H9 (cell line): ENCODE measurements around the gene ANKS1B. TPM values are rescaled to one million over a fixed set of nuclear protein-coding genes. Genes with fewer than 3 reads are reported as not detected.
A peak's percentile ranks its signal among the peaks of the same experiment; 100 is the strongest.

Source experiments
- DNase-seq: peaks from one replicate; pipeline ENCODE4 v3.0.0-alpha.2; 2017
- H2AFZ ChIP-seq: one replicate; pipeline ENCODE4 v1.6.1; 2013; ENCODE audit warnings: mild to moderate bottlenecking, low read length, control low read depth, moderate library complexity
- H2AK5ac ChIP-seq: 2 replicates; pipeline ENCODE4 v1.6.1; 2013; ENCODE audit warnings: low read length, control low read depth, mixed read lengths; ENCODE audit not compliant: insufficient read length
- H2BK120ac ChIP-seq: one replicate; pipeline ENCODE4 v1.6.1; 2013; ENCODE audit warnings: low read depth, mild to moderate bottlenecking, low read length, control low read depth, inconsistent platforms; ENCODE audit not compliant: poor library complexity, severe bottlenecking
- H2BK12ac ChIP-seq: 2 replicates; pipeline ENCODE4 v1.6.1; 2013; ENCODE audit warnings: low read length, control low read depth, mixed read lengths, low read depth; ENCODE audit not compliant: insufficient read length
- H2BK15ac ChIP-seq: 2 replicates; pipeline ENCODE4 v1.6.1; 2013; ENCODE audit warnings: low read depth, low read length, control low read depth
- H2BK20ac ChIP-seq: one replicate; pipeline ENCODE4 v1.6.1; 2013; ENCODE audit warnings: low read depth, mild to moderate bottlenecking, low read length, control low read depth, inconsistent platforms; ENCODE audit not compliant: poor library complexity, severe bottlenecking
- H2BK5ac ChIP-seq: 2 replicates; pipeline ENCODE4 v1.6.1; 2013; ENCODE audit warnings: low read length, control low read depth, mixed read lengths; ENCODE audit not compliant: insufficient read length
- H3K14ac ChIP-seq: 2 replicates; pipeline ENCODE4 v1.6.1; 2013; ENCODE audit warnings: low read length, control low read depth; ENCODE audit not compliant: insufficient read depth
- H3K18ac ChIP-seq: 2 replicates; pipeline ENCODE4 v1.6.1; 2013; ENCODE audit warnings: low read depth, mild to moderate bottlenecking, mixed read lengths, low read length, control low read depth; ENCODE audit not compliant: insufficient read length
- H3K23ac ChIP-seq: 2 replicates; pipeline ENCODE4 v1.6.1; 2013; ENCODE audit warnings: low read length, control low read depth, mixed read lengths, low read depth; ENCODE audit not compliant: insufficient read length
- H3K23me2 ChIP-seq: 2 replicates; pipeline ENCODE4 v1.6.1; 2013; ENCODE audit warnings: low read depth, mild to moderate bottlenecking, mixed read lengths, low read length, control low read depth; ENCODE audit not compliant: insufficient read length, poor library complexity, severe bottlenecking
- H3K27ac ChIP-seq: 2 replicates; pipeline ENCODE4 v1.5.1; 2013; ENCODE audit warnings: low read length, control low read depth, mixed read lengths, low read depth; ENCODE audit not compliant: insufficient read length
- H3K27me3 ChIP-seq: 2 replicates; pipeline ENCODE4 v1.6.1; 2013; ENCODE audit warnings: low read length, control low read depth, inconsistent platforms; ENCODE audit not compliant: insufficient read depth
- H3K4ac ChIP-seq: 2 replicates; pipeline ENCODE4 v1.6.1; 2013; ENCODE audit warnings: low read depth, mild to moderate bottlenecking, control low read depth, inconsistent platforms, low read length, moderate library complexity
- H3K4me1 ChIP-seq: 2 replicates; pipeline ENCODE4 v1.6.1; 2013; ENCODE audit warnings: low read length, control low read depth, inconsistent platforms; ENCODE audit not compliant: insufficient read depth
- H3K4me2 ChIP-seq: 2 replicates; pipeline ENCODE4 v1.6.1; 2013; ENCODE audit warnings: low read length, control low read depth, mixed read lengths; ENCODE audit not compliant: insufficient read length, insufficient read depth
- H3K56ac ChIP-seq: 2 replicates; pipeline ENCODE4 v1.6.1; 2013; ENCODE audit warnings: low read depth, mild to moderate bottlenecking, mixed read lengths, low read length, control low read depth; ENCODE audit not compliant: insufficient read length
- H3K79me1 ChIP-seq: 2 replicates; pipeline ENCODE4 v1.6.1; 2013; ENCODE audit warnings: low read depth, mild to moderate bottlenecking, moderate library complexity, low read length, control low read depth, inconsistent platforms; ENCODE audit not compliant: insufficient read depth, poor library complexity, severe bottlenecking
- H3K79me2 ChIP-seq: 2 replicates; pipeline ENCODE4 v1.6.1; 2013; ENCODE audit warnings: low read length, control low read depth, inconsistent platforms; ENCODE audit not compliant: insufficient read depth
- H3K9ac ChIP-seq: 2 replicates; pipeline ENCODE4 v1.6.1; 2013; ENCODE audit warnings: low read length, control low read depth, mixed read lengths; ENCODE audit not compliant: insufficient read length; ENCODE audit errors: extremely low read depth
- H3K9me3 ChIP-seq: one replicate; pipeline ENCODE4 v1.6.1; 2013; ENCODE audit warnings: low read depth, low read length, inconsistent platforms; ENCODE audit not compliant: control insufficient read depth
- H3T11ph ChIP-seq: one replicate; pipeline ENCODE4 v1.6.1; 2013; ENCODE audit warnings: mild to moderate bottlenecking, low read length, control low read depth, inconsistent platforms
- H4K20me1 ChIP-seq: one replicate; pipeline ENCODE4 v1.6.1; 2013; ENCODE audit not compliant: control insufficient read depth, insufficient read length, insufficient read depth
- H4K5ac ChIP-seq: 2 replicates; pipeline ENCODE4 v1.6.1; 2013; ENCODE audit warnings: low read depth, mild to moderate bottlenecking, mixed read lengths, low read length, control low read depth; ENCODE audit not compliant: insufficient read length
- H4K8ac ChIP-seq: replicated peaks from 2 replicates; pipeline ENCODE4 v1.6.1; 2013; ENCODE audit warnings: low read length, control low read depth, mixed read lengths, low read depth; ENCODE audit not compliant: insufficient read length
- H4K91ac ChIP-seq: 2 replicates; pipeline ENCODE4 v1.6.1; 2013; ENCODE audit warnings: low read depth, mild to moderate bottlenecking, moderate library complexity, mixed read lengths, low read length, control low read depth; ENCODE audit not compliant: insufficient read length
- H3K27ac Mint-ChIP-seq, 3 experiments: 2 replicates in 2 of 3; 3 replicates in 1 of 3; pipeline ENCODE4 v1.8.0; 2020 to 2021; ENCODE audit warnings: mixed read lengths in 3 of 3, mild to moderate bottlenecking in 1 of 3, moderate library complexity in 1 of 3
- H3K27me3 Mint-ChIP-seq: 2 replicates; pipeline ENCODE4 v1.8.0; 2021; ENCODE audit warnings: low read depth, mild to moderate bottlenecking, moderate library complexity, mixed read lengths
- H3K36me3 Mint-ChIP-seq, 3 experiments: 2 replicates in 2 of 3; 3 replicates in 1 of 3; pipeline ENCODE4 v1.8.0; 2020 to 2021; ENCODE audit warnings: low read depth in 3 of 3, mixed read lengths in 3 of 3; ENCODE audit not compliant: insufficient read depth in 1 of 3
- H3K4me1 Mint-ChIP-seq, 2 experiments: 2 replicates each; pipeline ENCODE4 v1.8.0; 2020; ENCODE audit warnings: mixed read lengths in 2 of 2
- H3K4me3 Mint-ChIP-seq, 2 experiments: 2 replicates in 1 of 2; 3 replicates in 1 of 2; pipeline ENCODE4 v1.8.0; 2020 to 2021; ENCODE audit warnings: mild to moderate bottlenecking in 2 of 2, mixed read lengths in 2 of 2, moderate library complexity in 1 of 2
- H3K9me3 Mint-ChIP-seq, 2 experiments: 2 replicates in 1 of 2; 3 replicates in 1 of 2; pipeline ENCODE4 v1.8.0; 2020; ENCODE audit warnings: mild to moderate bottlenecking in 2 of 2, mixed read lengths in 2 of 2, moderate library complexity in 1 of 2
- CTCF ChIP-seq: fragments of 200-600 bp; sonication (generic); conservative IDR thresholded peaks from 3 replicates; pipeline ENCODE4 v1.8.0; 2021; ENCODE audit warnings: antibody characterized with exemption, mild to moderate bottlenecking
- total RNA-seq: library from RNA; stranded (reverse); gene quantifications from 2 replicates; pipeline ENCODE4 v1.2.1, GENCODE V29; 2021

The ANKS1B gene
- total RNA-seq, 1 experiment from 2014 or later: 4.1 TPM

DNA sequence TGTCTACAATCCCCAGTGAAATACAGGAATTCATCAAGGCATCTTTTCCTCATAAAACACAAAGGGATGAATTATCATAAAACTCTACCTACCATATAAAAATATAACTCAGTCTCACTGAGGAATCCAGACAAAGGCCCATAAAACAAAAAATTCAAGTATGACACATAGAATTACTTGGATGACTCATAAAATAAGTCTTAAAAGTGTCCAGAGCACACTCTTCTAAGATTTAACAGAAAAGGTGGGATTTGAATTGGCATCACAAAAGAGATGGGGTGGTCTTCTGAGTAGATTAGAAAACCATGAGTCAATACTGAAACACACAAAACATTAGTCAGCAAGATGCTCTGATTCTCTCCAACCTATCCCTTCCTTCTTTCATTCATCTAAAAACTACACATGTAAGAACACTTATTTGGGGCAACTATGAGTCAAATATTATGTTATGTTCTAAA lies 539.8 kb downstream of the ANKS1B start:
- TF ChIP-seq CTCF: no peak
- Histone ChIP-seq H3K9ac (no peak overlapping the region), H2BK20ac (no peak overlapping the region), H3K27me3 (no peaks in the 10 kb centered on the region), H3K4me1 (no peaks in the 10 kb centered on the region), H3K4ac (no peak overlapping the region), H4K91ac (no peak overlapping the region), H2BK15ac (no peak overlapping the region), H3T11ph (no peak overlapping the region), H3K79me2 (no peaks in the 10 kb centered on the region), H3K56ac (no peak overlapping the region), H4K20me1 (no peaks in the 10 kb centered on the region), H3K79me1 (no peaks in the 10 kb centered on the region), H2BK5ac (no peak overlapping the region), H3K9me3 (no peaks in the 10 kb centered on the region), H2AK5ac (no peak overlapping the region), H2BK12ac (no peak overlapping the region), H2AFZ (no peak overlapping the region), H3K23me2 (no peaks in the 10 kb centered on the region), H3K18ac (no peak overlapping the region), H4K8ac (no peak overlapping the region), H3K4me2 (no peak overlapping the region), H2BK120ac (no peak overlapping the region), H3K14ac (no peak overlapping the region), H3K27ac (no peak overlapping the region), H4K5ac (no peak overlapping the region), H3K23ac (no peak overlapping the region)
- H3K4me3 Mint-ChIP-seq: no peak overlapping the region
- no peaks in the 10 kb centered on the region for H3K36me3 Mint-ChIP-seq
- peak overlapping the region in 1 of 3 experiments; percentile 31; a peak in 1 of 7 replicates for H3K27ac Mint-ChIP-seq
- H3K9me3 Mint-ChIP-seq: no peaks in the 10 kb centered on the region
- no peaks in the 10 kb centered on the region for H3K27me3 Mint-ChIP-seq
- no peak for DNase-seq
- H3K4me1 Mint-ChIP-seq: peaks cover 5 to 9% of the 10 kb centered on the region in 2 experiments
